Measurements from ENCODE around the gene OLIG3.

DNA sequence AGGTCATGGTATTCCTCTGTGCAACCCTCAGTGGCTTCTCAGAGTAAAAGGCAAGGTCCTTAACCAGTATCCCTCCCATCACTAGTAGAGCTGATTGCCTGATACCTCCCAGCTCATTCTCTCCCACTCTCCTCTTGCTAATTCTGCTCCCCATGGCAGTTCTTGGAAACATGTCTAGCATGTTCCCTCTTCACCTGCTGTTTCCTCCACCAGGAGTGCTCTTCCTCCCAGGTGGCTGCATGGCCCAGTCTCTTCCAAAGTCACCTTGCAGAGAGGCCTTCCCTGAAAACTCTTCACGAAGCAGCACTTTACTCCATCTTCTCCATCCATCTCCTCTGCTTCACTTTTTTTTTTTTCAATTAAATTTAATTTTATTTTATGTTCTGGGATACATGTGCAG, 36.2 kb upstream of the OLIG3 start:
- TF ChIP-seq POLR2A (IDR thresholded peaks at IDR 0.05; ENCODE audit: control extremely low read depth in 1 of 2, low read depth in 2 of 2, low read length in 2 of 2), result no peak
- no peak for TF ChIP-seq EZH2 (IDR thresholded peaks at IDR 0.05; ENCODE audit: low read depth, low read length, severe bottlenecking)
- no peak for TF ChIP-seq POLR2AphosphoS5 (IDR thresholded peaks at IDR 0.05; ENCODE audit: low read depth, low read length)
- no peak for TF ChIP-seq NANOG (IDR thresholded peaks at IDR 0.05; ENCODE audit: insufficient read depth, low read depth, low read length, poor library complexity, severe bottlenecking)
- TF ChIP-seq RBBP5 (IDR thresholded peaks at IDR 0.05; ENCODE audit: borderline replicate concordance, low read depth, low read length), result no peak
- TF ChIP-seq SP2 (IDR thresholded peaks at IDR 0.05; ENCODE audit: low read length), result no peak
- TF ChIP-seq KDM5A (IDR thresholded peaks at IDR 0.05; ENCODE audit: low read length), result no peak
- TF ChIP-seq, protein P1, sequence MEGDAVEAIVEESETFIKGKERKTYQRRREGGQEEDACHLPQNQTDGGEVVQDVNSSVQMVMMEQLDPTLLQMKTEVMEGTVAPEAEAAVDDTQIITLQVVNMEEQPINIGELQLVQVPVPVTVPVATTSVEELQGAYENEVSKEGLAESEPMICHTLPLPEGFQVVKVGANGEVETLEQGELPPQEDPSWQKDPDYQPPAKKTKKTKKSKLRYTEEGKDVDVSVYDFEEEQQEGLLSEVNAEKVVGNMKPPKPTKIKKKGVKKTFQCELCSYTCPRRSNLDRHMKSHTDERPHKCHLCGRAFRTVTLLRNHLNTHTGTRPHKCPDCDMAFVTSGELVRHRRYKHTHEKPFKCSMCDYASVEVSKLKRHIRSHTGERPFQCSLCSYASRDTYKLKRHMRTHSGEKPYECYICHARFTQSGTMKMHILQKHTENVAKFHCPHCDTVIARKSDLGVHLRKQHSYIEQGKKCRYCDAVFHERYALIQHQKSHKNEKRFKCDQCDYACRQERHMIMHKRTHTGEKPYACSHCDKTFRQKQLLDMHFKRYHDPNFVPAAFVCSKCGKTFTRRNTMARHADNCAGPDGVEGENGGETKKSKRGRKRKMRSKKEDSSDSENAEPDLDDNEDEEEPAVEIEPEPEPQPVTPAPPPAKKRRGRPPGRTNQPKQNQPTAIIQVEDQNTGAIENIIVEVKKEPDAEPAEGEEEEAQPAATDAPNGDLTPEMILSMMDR (IDR thresholded peaks at IDR 0.05; ENCODE audit: control extremely low read depth in 1 of 3, insufficient read depth in 1 of 3, low read depth in 1 of 3, low read length in 3 of 3), result peak; percentile 23 to 46 (median 26); a peak in 3 of 4 replicates
- no peak for TF ChIP-seq GTF2F1 (IDR thresholded peaks at IDR 0.05; ENCODE audit: borderline replicate concordance, low read depth, low read length)
- no peak for TF ChIP-seq TEAD4 (IDR thresholded peaks at IDR 0.05; ENCODE audit: low read depth, low read length)
- no peak for TF ChIP-seq HDAC6 (IDR thresholded peaks at IDR 0.05; ENCODE audit: low read depth, low read length)
- no peak for TF ChIP-seq NRF1 (IDR thresholded peaks at IDR 0.05; ENCODE audit: low read depth, low read length)
- no peak for TF ChIP-seq ZNF274 (IDR thresholded peaks at IDR 0.05; ENCODE audit: borderline replicate concordance, extremely low read depth, low read length)
- no peak for TF ChIP-seq EP300 (IDR thresholded peaks at IDR 0.05; ENCODE audit: borderline replicate concordance in 1 of 2, low read depth in 2 of 2, low read length in 2 of 2)
